ENCODE data around the gene CDH1. TPM values are rescaled to one million over a fixed set of nuclear protein-coding genes. Genes with fewer than 3 reads are reported as not detected.

CDH1 gene
- total and polyA plus RNA-seq, 10 donors = 5.2 to 35.9 (median 10.9) TPM

DNA sequence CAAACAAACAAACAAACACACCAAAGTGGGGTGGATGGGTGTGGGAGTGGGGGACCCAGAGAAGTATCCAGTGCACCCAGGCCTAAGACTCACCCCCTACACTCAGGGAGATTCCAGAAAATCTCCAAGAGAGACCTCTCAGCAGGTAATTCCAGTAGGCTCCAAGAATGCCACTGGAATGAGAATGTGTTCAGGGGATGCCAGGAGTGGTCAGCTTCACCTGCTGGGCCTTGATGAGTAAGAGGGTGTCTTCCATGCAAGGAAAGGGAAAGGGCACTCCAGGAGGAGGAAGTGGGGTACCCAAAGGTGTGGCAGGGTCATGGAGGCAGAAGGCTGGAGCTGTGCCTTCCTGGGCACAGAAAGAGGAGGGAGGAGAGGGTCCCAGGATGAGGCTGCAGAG is 9.9 kb downstream of the CDH1 start:
- no peaks in the 10 kb centered on the region for H3K9me3 ChIP-seq
- H3K4me3 ChIP-seq = no peak overlapping the region
- peaks cover 0 to 6% (median 0%) of the 10 kb centered on the region in 6 donors for H3K4me1 ChIP-seq
- intact Hi-C loops (cut with DNase I; ENCODE audit: low total_unique reads) = no loop called here
- H3K36me3 ChIP-seq = no peaks in the 10 kb centered on the region
- DNase-seq = no peak
- H3K27me3 ChIP-seq (replicated peaks in 1 of 7) = no peaks in the 10 kb centered on the region
- no peak overlapping the region for H3K27ac ChIP-seq
- no peak for TF ChIP-seq POLR2AphosphoS5 (IDR thresholded peaks at IDR 0.05)
- TF ChIP-seq, protein P1, sequence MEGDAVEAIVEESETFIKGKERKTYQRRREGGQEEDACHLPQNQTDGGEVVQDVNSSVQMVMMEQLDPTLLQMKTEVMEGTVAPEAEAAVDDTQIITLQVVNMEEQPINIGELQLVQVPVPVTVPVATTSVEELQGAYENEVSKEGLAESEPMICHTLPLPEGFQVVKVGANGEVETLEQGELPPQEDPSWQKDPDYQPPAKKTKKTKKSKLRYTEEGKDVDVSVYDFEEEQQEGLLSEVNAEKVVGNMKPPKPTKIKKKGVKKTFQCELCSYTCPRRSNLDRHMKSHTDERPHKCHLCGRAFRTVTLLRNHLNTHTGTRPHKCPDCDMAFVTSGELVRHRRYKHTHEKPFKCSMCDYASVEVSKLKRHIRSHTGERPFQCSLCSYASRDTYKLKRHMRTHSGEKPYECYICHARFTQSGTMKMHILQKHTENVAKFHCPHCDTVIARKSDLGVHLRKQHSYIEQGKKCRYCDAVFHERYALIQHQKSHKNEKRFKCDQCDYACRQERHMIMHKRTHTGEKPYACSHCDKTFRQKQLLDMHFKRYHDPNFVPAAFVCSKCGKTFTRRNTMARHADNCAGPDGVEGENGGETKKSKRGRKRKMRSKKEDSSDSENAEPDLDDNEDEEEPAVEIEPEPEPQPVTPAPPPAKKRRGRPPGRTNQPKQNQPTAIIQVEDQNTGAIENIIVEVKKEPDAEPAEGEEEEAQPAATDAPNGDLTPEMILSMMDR (IDR thresholded peaks at IDR 0.05 in 8 of 11, conservative IDR thresholded peaks at IDR 0.05 in 3 of 11) = no peak
- no peak for TF ChIP-seq POLR2A (IDR thresholded peaks at IDR 0.05)

DNA sequence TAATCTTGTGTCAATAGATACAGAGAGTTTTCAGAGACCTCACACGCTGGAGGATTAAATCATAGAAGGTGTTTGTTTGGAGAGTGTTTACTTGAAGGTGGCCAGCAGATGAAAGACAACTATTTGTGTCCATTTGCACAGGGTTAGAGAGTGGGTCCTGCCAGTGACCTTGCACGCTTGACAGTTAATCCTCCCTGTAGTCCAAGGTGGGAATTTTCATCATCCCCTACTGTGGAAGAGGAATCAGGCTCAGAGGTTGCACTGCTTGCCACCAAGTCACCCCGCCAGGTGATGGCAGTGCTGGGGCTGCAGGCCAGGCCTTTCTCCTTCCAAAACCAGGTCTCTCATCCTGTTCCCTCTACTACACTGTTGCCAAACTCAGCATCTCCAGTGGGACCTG is 12.3 kb downstream of the CDH1 start:
- 86 to 96% (median 89%) methylated on average over 3 of the region's 3 CpGs for WGBS, 5 donors
- H3K36me3 ChIP-seq = no peaks in the 10 kb centered on the region
- H3K4me3 ChIP-seq = no peak overlapping the region
- TF ChIP-seq, protein P1 (IDR thresholded peaks at IDR 0.05 in 8 of 11, conservative IDR thresholded peaks at IDR 0.05 in 3 of 11) = no peak
- no peak for TF ChIP-seq POLR2AphosphoS5 (IDR thresholded peaks at IDR 0.05)
- no peak for TF ChIP-seq POLR2A (IDR thresholded peaks at IDR 0.05)
- H3K27me3 ChIP-seq (replicated peaks in 1 of 7) = no peaks in the 10 kb centered on the region
- intact Hi-C loops (cut with DNase I; ENCODE audit: low total_unique reads) = no loop called here
- no peaks in the 10 kb centered on the region for H3K4me1 ChIP-seq
- H3K27ac ChIP-seq = no peak overlapping the region
- no peak for DNase-seq
- no peaks in the 10 kb centered on the region for H3K9me3 ChIP-seq

GRCh38 chr16:68750193-68750695 is 13.2 kb downstream of the CDH1 start:
- TF ChIP-seq POLR2AphosphoS5 (IDR thresholded peaks at IDR 0.05) (no peak), POLR2A (IDR thresholded peaks at IDR 0.05) (no peak)
- TF ChIP-seq, protein P1 (IDR thresholded peaks at IDR 0.05 in 8 of 11, conservative IDR thresholded peaks at IDR 0.05 in 3 of 11) = no peak
- H3K27ac ChIP-seq = no peak overlapping the region
- 74 to 82% (median 81%) methylated on average over 8 of the region's 8 CpGs for WGBS, 5 donors
- no peak for DNase-seq
- H3K9me3 ChIP-seq = no peaks in the 10 kb centered on the region
- no peaks in the 10 kb centered on the region for H3K4me1 ChIP-seq
- H3K36me3 ChIP-seq = no peaks in the 10 kb centered on the region
- H3K27me3 ChIP-seq (replicated peaks in 1 of 7) = no peaks in the 10 kb centered on the region
- no peak overlapping the region for H3K4me3 ChIP-seq
- intact Hi-C loops (cut with DNase I; ENCODE audit: low total_unique reads) = no loop called here

DNA sequence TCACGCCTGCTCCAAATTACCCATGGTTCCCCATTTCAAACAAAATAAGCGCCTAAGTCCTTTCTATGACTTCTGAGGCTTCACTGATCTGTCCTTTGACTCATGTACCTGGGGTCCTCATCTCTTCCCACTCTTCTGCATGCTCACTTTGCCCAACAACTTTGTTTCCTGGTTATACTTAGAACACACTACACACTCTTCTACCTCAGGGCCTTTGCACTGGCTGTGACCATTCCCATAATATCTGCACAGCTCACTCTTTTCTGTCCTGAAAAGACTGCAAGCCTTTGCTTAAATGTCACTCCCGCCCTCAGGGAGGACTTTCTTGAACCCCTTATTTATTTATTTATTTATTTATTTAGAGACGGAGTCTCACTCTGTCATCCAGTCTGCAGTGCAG is 14.1 kb downstream of the CDH1 start:
- WGBS, 5 donors = 85 to 96% (median 91%) methylated on average over 4 of the region's 4 CpGs
- no peaks in the 10 kb centered on the region for H3K36me3 ChIP-seq

More for the DNA sequence above, 14.1 kb downstream of the CDH1 start:
- intact Hi-C loops (cut with DNase I; ENCODE audit: low total_unique reads) = no loop called here
- DNase-seq = no peak
- H3K9me3 ChIP-seq = no peaks in the 10 kb centered on the region
- no peak overlapping the region for H3K4me3 ChIP-seq
- H3K27ac ChIP-seq = no peak overlapping the region
- no peak for TF ChIP-seq POLR2AphosphoS5 (IDR thresholded peaks at IDR 0.05)
- TF ChIP-seq, protein P1 (IDR thresholded peaks at IDR 0.05 in 8 of 11, conservative IDR thresholded peaks at IDR 0.05 in 3 of 11) = no peak
- TF ChIP-seq POLR2A (IDR thresholded peaks at IDR 0.05) = no peak
- peaks cover 0 to 9% (median 0%) of the 10 kb centered on the region in 6 donors for H3K4me1 ChIP-seq
- H3K27me3 ChIP-seq (replicated peaks in 1 of 7) = no peaks in the 10 kb centered on the region

Data from spleen (tissue), 11 donors.